Suprapubic skin (tissue), 4 donors: ENCODE data around the gene CAMK1D.

Experiments used
- EP300 ChIP-seq: sonication (generic); formaldehyde crosslinking; IDR thresholded peaks from one replicate; pipeline ENCODE4 v1.6.1; 2017; ENCODE audit warnings: antibody characterized with exemption
- POLR2A ChIP-seq, 2 donors: fragments of 450-650 bp; IDR thresholded peaks; one replicate each; pipeline ENCODE4 v1.6.1; 2017; ENCODE audit warnings: antibody characterized with exemption in 2 of 2, mild to moderate bottlenecking in 2 of 2, moderate library complexity in 2 of 2
- POLR2AphosphoS5 ChIP-seq, 3 donors: sonication (generic); formaldehyde crosslinking; IDR thresholded peaks; one replicate each; pipeline ENCODE4 v1.6.1; 2017; ENCODE audit warnings: antibody characterized with exemption in 3 of 3
- TF ChIP-seq, protein P1 (sequence below), 2 donors: fragments of 200-600 bp in 1 of 2; fragments of 450-650 bp in 1 of 2; sonication (generic) in 1 of 2; IDR thresholded peaks; one replicate each; pipeline ENCODE4 v1.5.1; 2016 to 2019; ENCODE audit warnings: antibody characterized with exemption in 2 of 2, mild to moderate bottlenecking in 1 of 2, moderate library complexity in 1 of 2

DNA sequence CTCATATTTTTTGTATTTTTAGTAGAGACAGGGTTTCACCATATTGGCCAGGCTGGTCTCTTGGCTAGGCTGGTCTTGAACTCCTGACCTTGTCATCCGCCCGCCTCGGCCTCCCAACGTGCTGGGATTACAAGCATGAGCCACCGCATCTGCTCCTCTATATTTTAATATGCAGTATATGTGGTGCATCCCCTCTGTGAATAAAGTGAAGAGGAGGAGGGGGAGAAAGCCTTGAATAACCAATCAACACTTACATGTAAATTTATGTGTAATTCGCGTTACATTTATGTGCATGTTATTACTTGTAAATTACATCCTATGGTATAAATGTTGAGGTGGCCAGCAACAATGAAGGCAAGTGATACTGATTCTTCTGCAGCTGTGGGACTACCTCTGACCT lies 342.2 kb downstream of the CAMK1D start:
- TF ChIP-seq, protein P1, sequence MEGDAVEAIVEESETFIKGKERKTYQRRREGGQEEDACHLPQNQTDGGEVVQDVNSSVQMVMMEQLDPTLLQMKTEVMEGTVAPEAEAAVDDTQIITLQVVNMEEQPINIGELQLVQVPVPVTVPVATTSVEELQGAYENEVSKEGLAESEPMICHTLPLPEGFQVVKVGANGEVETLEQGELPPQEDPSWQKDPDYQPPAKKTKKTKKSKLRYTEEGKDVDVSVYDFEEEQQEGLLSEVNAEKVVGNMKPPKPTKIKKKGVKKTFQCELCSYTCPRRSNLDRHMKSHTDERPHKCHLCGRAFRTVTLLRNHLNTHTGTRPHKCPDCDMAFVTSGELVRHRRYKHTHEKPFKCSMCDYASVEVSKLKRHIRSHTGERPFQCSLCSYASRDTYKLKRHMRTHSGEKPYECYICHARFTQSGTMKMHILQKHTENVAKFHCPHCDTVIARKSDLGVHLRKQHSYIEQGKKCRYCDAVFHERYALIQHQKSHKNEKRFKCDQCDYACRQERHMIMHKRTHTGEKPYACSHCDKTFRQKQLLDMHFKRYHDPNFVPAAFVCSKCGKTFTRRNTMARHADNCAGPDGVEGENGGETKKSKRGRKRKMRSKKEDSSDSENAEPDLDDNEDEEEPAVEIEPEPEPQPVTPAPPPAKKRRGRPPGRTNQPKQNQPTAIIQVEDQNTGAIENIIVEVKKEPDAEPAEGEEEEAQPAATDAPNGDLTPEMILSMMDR (IDR thresholded peaks at IDR 0.05): no peak
- TF ChIP-seq POLR2AphosphoS5 (IDR thresholded peaks at IDR 0.05) (no peak), POLR2A (IDR thresholded peaks at IDR 0.05) (no peak), EP300 (no peak)
